ENCODE data around the gene VCL.

Gene VCL

DNA sequence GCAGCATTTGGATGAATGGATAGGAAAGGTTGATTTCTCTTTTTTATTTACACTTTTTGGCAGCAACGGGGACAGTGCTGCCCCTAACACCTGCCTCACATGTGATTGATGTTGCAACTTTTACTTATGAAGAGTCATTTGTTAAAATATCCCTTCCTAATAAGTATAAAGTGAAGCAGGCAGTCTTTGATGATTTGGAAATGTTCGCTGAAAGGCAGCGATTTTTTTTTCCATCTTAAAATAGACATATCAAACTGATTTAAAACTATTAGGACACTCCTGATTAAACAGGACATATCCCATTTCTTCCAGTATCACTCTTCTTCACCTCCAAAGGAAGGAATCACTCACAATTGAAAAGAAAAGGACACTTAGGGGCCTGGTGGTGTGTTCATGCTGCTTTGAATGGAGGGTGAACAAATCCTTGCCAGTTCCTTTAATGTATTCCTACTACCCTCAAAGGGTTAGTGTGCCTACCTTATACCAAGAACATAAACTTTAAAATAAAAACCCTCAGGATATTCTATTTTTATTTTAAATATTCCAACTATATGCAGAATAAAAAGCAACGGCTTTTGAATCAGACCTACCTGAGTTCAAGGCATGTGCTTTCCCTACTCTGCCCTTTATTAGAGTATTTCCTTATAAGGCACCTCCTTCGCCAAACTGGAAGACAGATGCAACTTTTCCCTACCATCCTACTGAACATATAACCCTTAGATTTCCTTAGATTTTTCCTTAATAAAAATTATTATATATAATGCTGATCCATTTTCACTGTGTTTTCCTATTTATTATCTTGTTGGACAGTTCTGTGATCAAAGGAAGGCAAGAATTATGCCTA is 154.2 kb downstream of the VCL start:
- DNase-seq (ENCODE audit: low read depth in 2 of 2) = no peak

GRCh38 chr10:74153123-74153522 is 155.2 kb downstream of the VCL start:
- DNase-seq (ENCODE audit: low read depth in 2 of 2) = no peak

- DNase-seq (ENCODE audit: low read depth in 2 of 2) = no peak
Observed at GRCh38 chr10:74153676-74154075, 155.8 kb downstream of the VCL start.

GRCh38 chr10:74156919-74157289 is 159.0 kb downstream of the VCL start:
- DNase-seq (ENCODE audit: low read depth in 2 of 2) = no peak

- no peak for DNase-seq (ENCODE audit: low read depth in 2 of 2)
Observed at GRCh38 chr10:74160013-74160412, 162.1 kb downstream of the VCL start.

DNA sequence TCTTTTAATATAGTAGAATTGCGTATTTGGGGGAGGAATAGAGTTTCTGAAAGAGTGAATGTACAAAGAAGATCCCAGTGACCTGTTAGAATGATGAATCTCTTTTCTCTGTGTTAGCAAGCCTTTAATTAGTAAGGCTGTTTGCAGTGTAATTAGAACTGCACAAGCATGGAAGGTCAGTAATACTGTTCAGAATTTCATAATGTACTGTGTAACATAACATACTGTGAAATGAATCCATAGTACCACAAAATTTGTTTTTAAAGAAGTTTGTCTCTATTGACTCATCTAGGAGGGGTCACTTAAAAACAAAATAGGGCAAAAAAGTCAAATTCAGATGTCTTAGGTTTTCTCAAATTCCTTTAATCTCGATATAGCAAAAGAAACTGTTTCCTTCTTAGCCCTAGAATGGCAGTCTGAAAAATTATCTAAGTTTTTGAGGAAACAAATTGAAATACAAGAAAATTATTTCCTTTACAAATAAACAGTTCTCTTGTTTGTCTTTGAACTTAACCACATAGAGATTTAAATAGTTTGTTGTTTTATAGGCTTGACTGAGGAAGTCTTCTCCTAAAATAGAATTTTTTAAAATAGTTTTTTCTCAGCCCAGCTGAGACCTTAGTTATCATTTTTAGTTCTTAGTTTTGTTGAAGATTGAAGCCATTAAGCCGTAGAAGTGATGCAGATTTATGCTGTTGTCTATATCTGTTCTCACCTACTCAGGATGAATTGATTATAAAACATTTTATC is 165.6 kb downstream of the VCL start:
- DNase-seq (ENCODE audit: low read depth in 2 of 2) = no peak

DNA sequence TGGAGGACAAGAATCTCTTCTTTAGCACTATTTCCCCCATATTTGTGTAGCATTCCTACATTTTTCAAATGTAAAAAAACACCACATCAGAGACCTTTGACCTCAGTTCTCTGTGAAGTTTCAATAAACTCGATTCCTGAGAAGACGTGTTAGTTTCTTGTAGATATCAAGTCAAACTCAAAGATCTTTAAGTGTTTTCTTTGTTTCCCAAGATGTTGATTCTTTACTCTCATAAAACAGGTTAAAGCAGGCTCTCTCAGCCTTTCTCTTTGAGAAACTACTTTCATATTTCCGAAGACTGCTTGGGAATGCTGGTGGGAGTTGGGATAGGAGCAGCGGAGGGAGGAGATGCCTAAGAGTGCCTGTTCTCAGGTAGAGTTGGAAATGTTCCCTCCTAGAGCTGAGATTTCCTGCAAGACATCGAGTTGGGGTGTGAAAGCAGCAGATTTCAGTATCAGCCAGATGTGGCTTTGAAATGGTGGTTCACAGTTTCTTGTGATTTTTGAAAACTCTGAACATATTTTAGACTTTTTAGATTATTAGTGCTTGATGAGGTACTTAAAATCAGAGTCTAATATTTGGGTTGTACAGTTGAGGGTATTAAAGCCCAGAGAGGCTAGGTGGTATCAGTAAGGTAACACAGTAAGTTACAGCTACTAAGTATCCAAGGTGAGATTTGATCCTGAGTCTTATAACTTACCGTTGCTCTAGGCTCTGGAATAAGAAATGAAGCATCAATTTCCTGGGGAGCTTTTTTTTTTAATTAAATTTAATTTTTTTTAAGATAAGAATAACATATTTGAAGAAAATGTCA is 167.0 kb downstream of the VCL start:
- no peak for DNase-seq (ENCODE audit: low read depth in 2 of 2)

DNA sequence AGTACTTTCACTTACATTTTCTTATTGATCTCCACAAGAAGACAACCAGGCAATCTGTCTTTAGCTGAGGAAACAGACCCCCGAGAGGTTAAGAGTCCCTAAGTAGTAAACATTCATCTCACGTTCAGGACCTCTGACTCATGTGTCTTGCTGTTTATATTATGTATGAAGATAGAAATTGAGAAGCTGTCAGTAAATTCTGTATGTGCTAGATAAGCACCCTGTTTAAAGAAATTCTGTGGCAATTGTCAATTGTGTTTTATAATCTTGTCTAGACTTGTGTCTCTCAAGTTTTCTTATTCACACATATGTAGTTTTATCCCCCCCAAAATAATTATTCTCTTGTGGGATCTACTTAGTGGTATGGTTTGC is 167.6 kb downstream of the VCL start:
- DNase-seq (ENCODE audit: low read depth in 2 of 2) = no peak

- DNase-seq (ENCODE audit: low read depth in 2 of 2) = no peak
Observed at GRCh38 chr10:74167443-74167842, 169.5 kb downstream of the VCL start.

Measured in stimulated activated CD8-positive, alpha-beta memory T cell treated with anti-CD3 and anti-CD28 coated beads, Interleukin-7, amount 100 ng/mL, for 4 hours (primary cell).